Activated CD4-positive, CD25-positive, alpha-beta regulatory T cell treated with anti-CD3 and anti-CD28 coated beads, Interleukin-2, amount 50 U/mL, for 72 hours (primary cell): ENCODE results near the gene CUTC.
"Not testable (repeated sequence)": the region's sequence is repeated elsewhere in the genome, so short reads cannot be mapped to it uniquely, and the experiment has no call there.

ENCODE experiments used
- DNase-seq: peaks from one replicate; pipeline ENCODE4 v3.0.0; 2021

Gene CUTC, protein sequence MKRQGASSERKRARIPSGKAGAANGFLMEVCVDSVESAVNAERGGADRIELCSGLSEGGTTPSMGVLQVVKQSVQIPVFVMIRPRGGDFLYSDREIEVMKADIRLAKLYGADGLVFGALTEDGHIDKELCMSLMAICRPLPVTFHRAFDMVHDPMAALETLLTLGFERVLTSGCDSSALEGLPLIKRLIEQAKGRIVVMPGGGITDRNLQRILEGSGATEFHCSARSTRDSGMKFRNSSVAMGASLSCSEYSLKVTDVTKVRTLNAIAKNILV

DNA sequence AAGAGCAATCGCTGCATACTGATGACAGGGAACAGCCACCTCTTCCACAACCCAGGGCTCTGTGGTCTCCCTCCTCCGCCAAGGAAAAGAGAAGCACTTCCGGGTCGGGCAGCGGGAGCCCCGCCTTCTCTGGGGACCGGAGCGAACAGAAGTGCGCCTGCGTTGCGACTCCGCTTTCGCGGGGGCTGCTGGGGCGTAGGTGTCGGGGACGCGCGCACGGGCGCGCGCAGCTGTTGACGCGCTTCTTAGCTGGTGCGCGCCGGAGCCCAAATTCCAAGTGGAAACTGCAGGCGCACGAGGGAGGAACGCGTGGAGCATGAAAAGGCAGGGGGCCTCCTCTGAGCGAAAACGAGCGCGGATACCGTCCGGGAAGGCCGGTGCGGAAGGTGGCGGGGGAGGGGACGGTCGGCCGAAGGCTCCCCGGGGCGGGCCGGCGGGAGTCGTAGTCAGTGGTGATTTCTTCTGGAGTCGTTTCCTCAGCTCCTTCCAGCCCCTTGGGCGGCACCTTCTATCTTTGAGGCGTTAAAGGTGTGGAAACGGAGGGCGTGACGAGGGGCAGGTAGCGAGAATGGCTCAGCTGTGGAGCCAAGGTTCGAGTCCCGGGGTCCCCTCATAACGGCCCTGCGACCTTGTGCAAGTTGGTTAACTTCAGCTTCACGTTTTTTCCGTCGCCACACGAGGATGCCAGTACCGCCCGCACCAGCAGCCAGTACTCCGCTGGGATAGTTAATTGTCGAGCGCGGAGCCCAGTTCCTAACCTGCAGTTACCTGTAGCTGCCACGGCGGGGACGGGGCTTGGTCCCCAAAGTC is at the start of gene CUTC, which contains the start of gene COX15:
CUTC (plus strand) TSS at position 202 of the 810 bp plus-strand sequence; CDS start at position 317, 115 bp downstream.
COX15 (minus strand) TSS at position 95 of the 810 bp plus-strand sequence; CDS start at position 17, 78 bp downstream.
- peak; percentile 94 for DNase-seq

DNA sequence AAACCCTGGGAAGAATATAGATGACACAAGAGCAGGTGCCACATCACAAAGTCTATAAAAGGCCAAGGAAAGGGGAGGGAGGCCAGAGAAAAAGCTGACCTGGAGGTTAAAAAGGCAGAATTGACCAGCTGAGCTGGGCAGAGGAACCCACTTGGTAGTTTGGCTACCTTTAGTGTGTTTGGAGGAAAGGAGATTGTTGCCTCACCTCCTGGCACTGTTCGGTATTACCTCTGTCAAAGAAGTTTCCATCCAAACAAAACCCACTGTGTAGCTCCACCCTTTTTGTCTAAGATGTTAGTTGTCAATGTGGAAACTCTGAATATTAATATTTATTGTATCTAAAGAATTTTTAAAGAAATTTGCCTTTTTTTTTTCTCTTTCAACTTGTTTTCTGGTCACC is 49.3 kb upstream of the CUTC start:
- DNase-seq: no peak

DNA sequence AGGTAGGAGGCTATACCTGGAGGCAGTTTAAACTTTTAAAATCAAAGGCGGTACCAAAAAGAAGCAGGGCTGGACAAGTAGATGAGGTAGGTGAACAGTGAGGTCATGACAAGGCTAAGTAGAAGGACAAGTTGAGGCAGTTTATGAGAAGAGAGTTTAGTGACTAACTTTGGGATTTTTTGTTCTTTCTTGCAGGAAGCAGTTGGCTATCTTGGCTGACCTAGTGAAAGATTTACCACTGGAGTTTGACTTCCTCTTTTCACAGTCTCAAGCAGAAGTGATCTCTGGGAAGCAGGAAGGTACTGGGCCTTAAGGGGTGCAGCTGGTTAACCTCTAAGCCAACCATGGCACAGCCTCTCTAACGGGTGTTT is 46.5 kb upstream of the CUTC start:
- no peak for DNase-seq

DNA sequence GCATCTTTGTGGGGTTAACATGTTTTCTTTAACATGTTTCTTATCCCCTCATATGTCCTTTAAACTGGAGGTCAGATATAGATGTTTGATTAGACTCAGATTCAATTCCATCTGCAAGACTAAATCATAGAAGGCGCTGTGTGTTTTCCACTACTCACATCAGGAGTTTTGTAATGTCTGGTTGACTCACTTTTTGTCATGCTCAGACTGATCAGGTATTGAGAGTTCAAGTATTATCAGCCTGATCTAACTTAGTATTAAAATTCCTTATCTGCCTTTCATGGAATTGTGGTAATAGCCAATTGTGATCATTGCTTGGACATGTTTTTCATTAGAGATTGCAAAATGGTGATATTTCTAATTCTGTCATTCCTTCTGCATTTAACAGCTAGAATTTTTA is 42.6 kb upstream of the CUTC start:
- no peak for DNase-seq

DNA sequence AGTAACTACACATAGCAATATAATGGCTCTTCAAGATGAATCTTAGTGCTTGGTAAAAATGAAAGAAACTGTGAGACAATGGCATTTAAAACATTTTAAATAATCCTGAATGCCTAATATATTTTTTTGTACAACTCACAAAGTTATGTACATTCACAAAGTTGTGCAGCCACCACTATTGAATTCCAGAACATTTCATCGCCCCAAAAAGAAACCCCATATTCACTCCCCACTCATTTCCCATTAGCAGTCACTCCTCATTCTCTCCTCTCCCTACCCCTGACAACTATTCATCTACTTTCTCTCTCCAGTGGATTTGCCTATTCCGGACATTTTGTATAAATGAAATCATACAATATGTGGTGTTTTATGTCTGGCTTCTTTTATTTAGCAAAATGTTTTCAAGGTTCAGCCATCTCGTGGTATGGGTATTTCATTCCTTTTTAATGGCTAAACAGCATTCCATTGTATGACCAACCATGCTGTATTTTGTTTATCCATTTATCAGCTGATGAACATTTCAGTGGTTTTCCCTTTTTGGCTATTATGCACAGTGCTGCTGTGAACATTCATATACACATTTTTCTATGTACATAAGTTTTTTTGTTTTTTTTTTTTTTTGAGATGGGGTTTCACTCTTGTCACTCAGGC is 38.0 kb upstream of the CUTC start:
- DNase-seq: no peak

DNA sequence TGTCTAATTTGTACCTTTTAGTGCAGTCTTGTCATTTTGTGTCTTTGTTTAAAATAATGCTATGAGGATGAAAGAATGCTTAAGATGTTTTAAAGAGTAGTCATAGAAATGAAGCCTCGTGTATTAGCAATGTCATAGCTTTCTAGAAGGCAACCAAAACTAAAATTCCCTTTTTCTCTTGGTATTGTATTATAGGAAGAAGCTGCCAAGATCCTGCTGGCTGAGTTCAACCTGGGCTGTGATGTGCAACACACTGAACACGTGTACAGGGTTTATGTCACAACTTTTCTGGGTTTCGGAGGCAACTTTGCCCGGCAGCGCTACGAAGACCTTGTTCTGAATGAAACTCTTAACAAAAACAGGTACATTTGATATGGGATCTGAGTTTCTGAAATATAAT is 36.3 kb upstream of the CUTC start:
- no peak for DNase-seq

DNA sequence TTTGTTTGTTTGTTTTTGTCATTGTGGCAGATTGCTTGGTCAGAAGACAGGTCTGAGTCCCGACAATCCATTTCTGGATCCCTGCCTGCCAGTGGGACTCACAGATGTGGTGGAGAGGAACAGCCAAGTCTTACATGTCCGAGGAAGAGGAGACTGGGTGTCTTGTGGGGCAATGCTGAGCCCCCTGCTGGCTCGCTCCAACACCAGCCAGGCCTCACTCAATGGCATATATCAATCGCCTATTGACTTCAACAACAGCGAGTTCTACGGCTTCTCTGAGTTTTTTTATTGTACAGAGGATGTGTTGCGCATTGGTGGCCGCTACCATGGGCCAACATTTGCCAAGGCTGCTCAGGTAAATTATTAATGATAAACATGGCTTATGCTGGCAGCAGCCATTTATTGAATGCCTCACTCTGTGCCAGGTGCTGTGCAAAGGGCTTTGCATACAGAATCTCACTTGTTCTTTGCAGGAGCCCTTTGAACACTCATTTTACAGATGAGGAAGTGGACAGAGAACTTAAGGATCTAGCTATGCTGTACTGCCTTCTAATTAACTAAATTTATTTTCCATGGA is 33.4 kb upstream of the CUTC start:
- no peak for DNase-seq

DNA sequence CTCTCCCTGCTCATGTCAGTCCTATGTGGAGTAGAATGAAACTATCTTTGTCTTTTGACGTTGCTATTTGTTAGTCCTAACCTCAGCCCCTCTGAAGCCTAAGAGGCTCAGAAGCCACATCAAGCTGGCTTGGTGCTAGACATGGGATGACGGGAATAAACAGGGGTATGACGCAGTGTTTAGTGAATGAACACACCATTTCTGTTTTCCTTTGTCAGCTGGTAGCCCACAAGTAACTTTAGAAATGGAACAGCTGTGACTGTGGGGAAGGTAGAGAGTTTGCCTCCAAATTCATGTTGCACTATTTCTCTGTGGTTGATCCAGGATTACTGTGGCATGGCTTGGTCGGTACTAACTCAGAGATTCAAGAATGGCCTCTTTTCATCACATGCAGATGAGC is 31.4 kb upstream of the CUTC start:
- DNase-seq: no peak

DNA sequence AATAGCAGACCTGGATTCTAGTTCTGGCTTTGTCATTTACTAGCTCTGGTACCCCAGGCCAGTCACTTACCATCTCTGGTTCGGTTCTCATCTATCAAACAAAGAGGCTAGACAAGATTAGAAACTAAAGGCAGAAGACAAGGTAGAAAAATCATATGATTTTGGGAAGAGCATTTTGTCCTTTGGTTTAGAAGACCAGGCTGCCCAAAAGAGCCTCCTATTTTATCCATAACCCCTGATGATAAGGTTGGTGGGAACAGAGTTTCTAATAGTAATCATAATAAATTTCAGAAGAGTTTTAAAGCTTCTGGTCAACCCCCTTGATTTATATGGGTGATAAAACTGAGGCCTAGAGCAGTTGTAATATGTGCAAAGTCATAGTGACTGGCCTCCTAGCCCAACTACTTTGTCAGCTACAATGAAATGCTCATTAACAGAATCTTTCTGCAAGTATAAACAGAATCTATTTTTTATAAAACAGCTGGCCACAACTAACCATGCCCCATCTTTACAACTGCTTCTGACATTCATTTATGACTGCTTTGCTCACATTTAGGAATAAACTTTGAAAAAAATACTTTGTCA is 23.5 kb upstream of the CUTC start:
- no peak for DNase-seq

DNA sequence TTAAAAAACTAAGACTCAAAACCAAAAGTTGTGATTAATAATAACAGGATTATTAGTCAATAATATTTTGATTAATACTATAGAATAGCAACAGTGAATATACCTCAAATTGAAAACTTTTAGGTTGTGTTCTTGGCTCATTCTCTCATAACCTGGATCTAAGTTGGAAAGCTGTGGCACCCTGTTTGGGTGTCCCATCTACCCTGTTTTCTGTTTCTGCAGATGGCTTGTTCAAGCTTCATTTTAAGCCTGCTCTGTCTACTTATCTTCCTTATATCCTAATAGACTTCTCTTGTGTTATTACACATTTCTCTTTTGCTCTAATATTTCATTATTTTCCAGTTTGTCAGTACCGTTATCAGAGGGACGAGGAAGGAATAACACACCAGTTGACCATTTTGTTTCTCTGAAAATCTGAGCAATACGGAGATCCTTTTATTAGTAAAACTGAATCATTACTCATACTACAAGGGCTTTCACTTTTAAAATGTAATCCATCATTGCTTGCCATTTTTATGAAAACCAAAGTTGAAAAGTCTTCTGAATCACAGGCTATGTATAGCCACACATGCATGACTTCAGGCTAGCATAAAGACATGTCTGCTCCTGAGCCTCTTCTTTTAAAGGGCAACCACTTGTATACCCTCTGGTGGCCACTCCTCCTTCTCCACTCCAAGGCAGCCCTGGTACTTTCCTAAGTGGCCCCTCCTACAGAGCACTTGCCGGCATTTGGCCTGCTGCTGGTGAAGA is 22.4 kb upstream of the CUTC start:
- DNase-seq: no peak

DNA sequence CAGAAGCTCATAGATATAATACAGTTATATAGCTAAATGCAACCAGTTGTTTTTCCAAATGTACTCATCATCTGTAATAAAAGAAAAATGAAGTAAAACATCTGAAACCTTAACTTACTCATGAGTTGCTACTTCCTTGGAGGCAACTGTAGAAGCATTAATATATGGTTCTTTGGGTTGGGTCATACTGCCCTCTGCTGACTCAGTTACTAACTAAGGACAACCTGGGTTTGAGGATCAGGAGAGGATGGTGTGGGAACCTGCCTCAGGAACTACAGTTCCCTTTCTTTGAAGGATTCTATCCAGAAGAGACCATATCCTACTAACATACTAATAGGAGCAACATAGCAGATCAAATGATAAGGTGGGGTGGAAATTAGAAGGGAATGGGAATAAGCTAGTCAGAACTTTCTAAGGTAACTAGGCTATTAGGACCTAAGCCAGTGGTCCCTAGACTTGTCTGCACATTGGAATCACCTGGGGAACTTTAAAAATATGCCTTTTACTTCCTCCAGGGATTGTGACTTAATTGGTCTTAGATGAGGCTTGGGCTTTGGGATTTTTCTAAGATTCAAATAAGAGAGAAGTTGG is 20.8 kb upstream of the CUTC start:
- no peak for DNase-seq

DNA sequence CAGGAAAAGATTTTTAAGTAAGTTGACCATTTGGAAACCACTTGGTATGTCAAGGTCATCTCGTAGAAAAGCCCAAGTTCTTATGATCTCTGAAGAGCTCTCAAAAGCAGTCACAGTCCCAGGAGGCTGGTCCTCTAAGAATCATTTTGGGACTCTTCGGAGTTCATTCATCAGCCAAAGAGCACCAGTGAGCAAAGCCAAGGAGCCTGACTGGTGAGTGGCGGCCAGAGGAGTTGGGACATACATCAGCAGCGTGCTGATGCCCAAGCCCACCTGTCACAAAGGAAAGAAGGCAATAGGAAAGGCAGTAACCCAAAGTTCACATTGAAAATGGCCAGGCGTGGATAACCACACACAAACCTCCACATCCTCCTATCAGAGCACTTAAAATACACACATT is 17.6 kb upstream of the CUTC start:
- no peak for DNase-seq

DNA sequence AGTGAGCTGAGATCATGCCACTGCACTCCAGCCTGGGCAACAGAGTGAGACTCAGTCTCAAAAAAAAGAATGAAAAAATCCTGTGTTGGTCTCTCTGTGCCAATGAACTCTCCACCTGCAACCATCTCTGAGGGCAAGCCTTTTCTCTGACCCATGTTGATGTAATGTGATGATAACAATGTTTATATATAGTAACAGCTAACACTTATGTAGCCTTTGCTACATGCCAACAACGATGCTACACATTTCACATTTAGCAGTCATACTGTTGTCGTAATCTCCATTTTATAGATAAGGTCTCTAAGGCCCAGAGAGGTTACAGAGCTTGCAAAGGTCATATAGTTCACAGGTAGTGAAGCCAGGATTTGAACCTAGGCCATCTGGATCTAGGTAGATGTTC is 11.6 kb upstream of the CUTC start:
- no peak for DNase-seq

DNA sequence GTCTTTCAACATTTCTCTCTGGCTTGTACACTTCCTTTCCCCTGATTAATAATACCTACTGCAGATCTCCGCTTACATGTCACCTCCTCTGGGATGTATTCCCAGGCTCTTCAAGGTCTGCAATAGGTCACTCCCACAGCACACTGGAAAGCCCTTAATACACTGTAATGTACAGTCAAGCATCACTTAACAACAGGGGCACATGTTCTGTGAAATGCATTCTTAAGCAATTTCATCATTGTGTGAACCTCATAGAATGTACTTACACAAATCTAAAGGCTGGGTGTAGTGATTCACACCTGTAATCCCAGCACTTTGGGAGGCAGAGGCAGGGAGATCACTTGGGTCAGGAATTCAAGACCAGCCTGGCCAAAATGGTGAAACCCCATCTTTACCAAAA is 2.0 kb upstream of the CUTC start:
- DNase-seq: no peak

DNA sequence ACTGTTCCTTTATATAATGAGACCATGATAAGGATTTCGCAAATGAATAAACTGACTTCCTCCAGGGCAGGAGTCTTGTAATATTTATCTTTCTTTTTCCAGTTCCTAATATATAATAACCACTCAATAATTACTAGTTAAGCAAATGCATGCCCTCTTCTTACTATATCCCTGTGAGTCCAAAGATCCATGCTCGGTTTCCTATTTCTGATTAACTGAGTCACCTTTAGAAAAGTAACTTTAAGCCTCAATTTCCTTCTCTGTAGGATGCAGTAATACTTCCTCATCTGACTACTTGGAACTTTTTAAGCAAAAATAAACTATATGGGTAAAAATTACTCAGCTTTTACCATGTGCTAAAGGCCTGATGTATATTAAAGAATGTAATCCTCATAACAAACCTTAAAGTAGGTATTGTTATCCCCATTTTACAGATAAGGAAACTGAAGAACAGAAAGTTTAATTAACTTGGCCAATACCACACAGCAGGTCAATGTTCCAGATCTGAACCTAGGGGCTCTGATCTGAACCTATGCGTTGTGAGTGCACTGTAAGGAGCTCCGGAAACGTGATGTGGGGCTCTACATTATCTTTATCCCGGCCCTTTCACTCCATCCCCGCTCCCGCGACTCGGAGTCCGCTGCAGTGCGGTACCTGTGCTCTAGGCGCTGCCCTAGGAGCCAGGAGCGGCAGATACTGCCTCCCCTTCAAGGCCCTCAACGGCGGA is 565 bp upstream of the CUTC start:
- DNase-seq: no peak

DNA sequence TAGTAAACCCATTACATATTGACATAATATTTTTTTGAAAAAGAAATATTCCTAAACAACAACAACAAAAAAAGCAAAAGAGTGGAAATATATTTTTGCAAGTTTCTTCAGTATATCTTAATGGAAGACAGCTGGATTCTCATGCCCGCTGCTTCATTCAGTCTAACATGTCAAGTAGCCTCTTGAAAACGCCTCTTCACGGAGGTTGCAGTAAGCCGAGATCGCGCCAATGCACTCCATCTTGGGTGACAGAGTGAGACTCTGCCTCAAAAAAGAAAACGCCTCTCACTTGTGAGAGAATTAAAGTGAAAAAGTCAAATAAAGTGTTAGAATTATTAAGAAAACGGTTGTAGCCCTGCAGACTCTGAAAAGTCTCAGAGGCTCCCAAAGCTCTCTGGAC is 1.3 kb downstream of the CUTC start:
- no peak for DNase-seq

DNA sequence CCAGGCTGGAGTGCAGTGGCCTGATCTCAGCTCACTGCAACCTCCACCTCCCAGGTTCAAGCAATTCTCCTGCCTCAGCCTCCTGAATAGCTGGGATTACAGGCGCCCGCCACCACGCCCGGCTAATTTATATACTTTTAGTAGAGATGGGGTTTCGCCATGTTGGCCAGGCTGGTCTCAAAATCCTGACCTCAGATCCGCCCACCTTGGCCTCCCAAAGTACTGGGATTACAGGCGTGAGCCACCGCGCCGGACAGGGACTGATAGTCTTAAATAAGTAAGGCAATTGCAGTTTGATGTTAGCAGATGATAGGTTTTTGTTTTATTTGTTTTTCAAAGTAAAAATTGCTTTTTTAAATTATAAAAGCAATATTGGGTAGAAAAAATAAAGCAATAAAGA is 2.1 kb downstream of the CUTC start:
- not testable (repeated sequence) for DNase-seq

DNA sequence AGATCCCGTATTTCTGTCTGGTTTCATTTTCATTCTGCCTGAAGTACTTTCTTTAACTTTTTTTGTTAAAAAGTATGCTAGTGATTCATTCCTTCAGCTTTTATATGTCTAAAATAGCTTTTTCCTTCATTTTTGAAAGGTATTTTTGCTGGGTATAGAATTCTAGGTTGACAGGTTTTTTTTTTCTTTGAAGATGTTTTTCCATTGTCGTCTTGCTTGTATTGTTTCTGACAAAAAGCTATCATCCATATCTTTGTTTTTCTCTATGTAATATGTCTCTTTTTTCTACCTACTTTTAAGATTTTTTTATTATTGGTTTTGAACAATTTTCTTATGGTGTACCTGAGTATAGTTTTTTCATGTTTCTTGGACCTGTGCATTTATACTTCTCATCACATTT is 8.2 kb downstream of the CUTC start:
- no peak for DNase-seq

DNA sequence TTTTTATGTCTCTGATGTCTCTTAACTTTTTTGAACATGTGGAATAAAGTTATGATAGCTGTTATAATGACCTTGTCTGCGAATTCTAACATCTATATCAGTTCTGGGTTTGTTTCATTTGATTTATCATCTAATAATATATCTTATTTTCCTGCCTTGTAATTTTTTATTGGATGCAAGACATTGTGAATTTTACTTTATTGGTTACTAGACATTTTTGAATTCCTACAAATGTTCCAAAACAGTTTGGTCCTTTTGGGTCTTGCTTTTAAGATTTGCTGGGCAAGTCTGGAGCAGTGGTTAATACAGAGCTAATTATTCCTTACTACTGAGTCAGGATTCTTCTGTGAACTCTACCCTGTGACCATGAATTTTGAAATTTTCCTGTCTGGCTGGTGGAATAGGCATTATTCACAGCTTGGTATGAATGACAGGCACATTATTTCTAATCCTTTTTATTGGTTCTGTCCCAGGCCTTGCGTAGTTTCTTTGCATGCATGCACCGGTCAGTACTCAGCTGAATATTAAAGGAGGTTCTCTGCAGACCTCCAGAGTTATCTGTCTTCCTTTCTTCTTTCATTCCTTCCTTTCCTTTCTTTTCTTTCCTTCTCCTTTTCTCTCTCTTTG is 9.0 kb downstream of the CUTC start:
- DNase-seq: no peak

DNA sequence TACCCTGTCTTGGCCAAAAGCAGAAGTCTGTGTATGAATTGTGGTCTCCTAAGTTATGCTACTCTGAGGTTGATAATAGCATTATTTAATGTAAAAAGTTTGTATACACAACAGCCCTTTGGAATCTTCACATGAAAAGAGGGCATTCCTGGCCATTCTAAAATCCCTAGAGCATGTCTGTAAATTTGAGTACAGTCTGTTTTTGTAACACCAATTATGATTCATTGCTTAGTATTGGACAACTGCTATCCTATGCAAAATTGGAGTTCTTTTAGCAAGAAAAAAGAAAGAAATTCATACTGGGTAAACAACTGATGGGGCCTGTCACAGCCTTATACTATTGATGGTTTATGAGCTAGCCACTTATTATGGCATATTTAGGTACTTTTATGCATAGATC is 10.2 kb downstream of the CUTC start:
- no peak for DNase-seq

DNA sequence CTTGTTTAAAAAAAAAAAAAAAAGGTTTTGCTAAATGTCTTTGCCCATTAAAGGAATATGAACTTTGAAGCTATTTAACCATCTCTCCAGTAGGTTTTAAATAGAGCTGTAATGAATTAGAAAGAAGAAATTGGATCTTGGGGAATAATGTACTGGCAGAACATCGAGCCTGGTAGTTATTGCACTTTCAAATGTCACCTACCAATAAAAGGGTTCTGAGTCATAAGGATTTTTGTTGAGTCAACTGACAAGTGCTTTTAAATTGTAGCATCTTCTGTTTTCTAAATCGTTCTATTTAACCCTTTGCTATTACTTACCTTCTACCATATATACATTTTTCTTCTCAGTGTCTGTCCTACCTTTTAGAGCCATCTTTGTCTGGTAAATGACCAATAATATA is 10.7 kb downstream of the CUTC start:
- no peak for DNase-seq
